ENCODE results near the gene CDH13.

CDH13 gene

GRCh38 chr16:82626791-82627261 is at the start of gene CDH13:
CDH13 (plus strand) TSS chr16:82626969.
- Histone ChIP-seq H3K79me2 (ENCODE audit: insufficient read depth, low read length) (no peaks in the 10 kb centered on the region), H3K9me3 (ENCODE audit: insufficient read depth, low read length, severe bottlenecking) (no peaks in the 10 kb centered on the region), H3K9ac (ENCODE audit: low read depth, low read length) (no peak within 1 kb of the TSS), H3K36me3 (ENCODE audit: insufficient read depth, low read length) (no peaks in the 10 kb centered on the region), H3K4me3 (ENCODE audit: low read depth in 1 of 2, low read length in 2 of 2) (no peak within 1 kb of the TSS), H3K27ac (ENCODE audit: low read length) (no peak within 1 kb of the TSS), H4K20me1 (ENCODE audit: insufficient read depth, low read length) (no peaks in the 10 kb centered on the region), H3K4me1 (ENCODE audit: insufficient read depth, low read length) (no peaks in the 10 kb centered on the region), H2AFZ (ENCODE audit: low read depth, low read length) (no peak within 1 kb of the TSS), H3K4me2 (ENCODE audit: insufficient read depth, low read length) (no peak within 1 kb of the TSS), H3K27me3 (ENCODE audit: insufficient read depth, low read length, poor library complexity) (peaks cover 12% of the 10 kb centered on the region)
- no peak for DNase-seq
- TF ChIP-seq EZH2 (IDR thresholded peaks at IDR 0.05; ENCODE audit: borderline replicate concordance, low read depth, low read length, severe bottlenecking) (no peak), CTCF (IDR thresholded peaks at IDR 0.05; ENCODE audit: borderline replicate concordance, extremely low read depth, low read length, poor library complexity, severe bottlenecking) (no peak)
- ATAC-seq (ENCODE audit: insufficient read depth, low read depth): no peak

GRCh38 chr16:82580298-82580890 is 46.4 kb upstream of the CDH13 start:
- Histone ChIP-seq H3K4me3 (ENCODE audit: low read depth in 1 of 2, low read length in 2 of 2) (no peak overlapping the region), H3K79me2 (ENCODE audit: insufficient read depth, low read length) (no peaks in the 10 kb centered on the region), H3K27ac (ENCODE audit: low read length) (no peak overlapping the region), H3K36me3 (ENCODE audit: insufficient read depth, low read length) (no peaks in the 10 kb centered on the region), H3K27me3 (ENCODE audit: insufficient read depth, low read length, poor library complexity) (peaks cover 9% of the 10 kb centered on the region), H3K9ac (ENCODE audit: low read depth, low read length) (no peak overlapping the region), H2AFZ (ENCODE audit: low read depth, low read length) (no peak overlapping the region), H4K20me1 (ENCODE audit: insufficient read depth, low read length) (no peaks in the 10 kb centered on the region), H3K9me3 (ENCODE audit: insufficient read depth, low read length, severe bottlenecking) (no peaks in the 10 kb centered on the region), H3K4me1 (ENCODE audit: insufficient read depth, low read length) (no peaks in the 10 kb centered on the region), H3K4me2 (ENCODE audit: insufficient read depth, low read length) (no peak overlapping the region)
- DNase-seq (no peak), ATAC-seq (ENCODE audit: insufficient read depth, low read depth) (no peak)
- TF ChIP-seq CTCF (IDR thresholded peaks at IDR 0.05; ENCODE audit: borderline replicate concordance, extremely low read depth, low read length, poor library complexity, severe bottlenecking) (peak; percentile 48), EZH2 (IDR thresholded peaks at IDR 0.05; ENCODE audit: borderline replicate concordance, low read depth, low read length, severe bottlenecking) (no peak)

GRCh38 chr16:82582975-82583374 is 43.8 kb upstream of the CDH13 start:
- Histone ChIP-seq H3K4me1 (ENCODE audit: insufficient read depth, low read length) (no peaks in the 10 kb centered on the region), H3K27me3 (ENCODE audit: insufficient read depth, low read length, poor library complexity) (peaks cover 9% of the 10 kb centered on the region), H2AFZ (ENCODE audit: low read depth, low read length) (no peak overlapping the region), H3K79me2 (ENCODE audit: insufficient read depth, low read length) (no peaks in the 10 kb centered on the region), H3K27ac (ENCODE audit: low read length) (no peak overlapping the region), H4K20me1 (ENCODE audit: insufficient read depth, low read length) (no peaks in the 10 kb centered on the region), H3K9ac (ENCODE audit: low read depth, low read length) (no peak overlapping the region), H3K4me3 (ENCODE audit: low read depth in 1 of 2, low read length in 2 of 2) (no peak overlapping the region), H3K4me2 (ENCODE audit: insufficient read depth, low read length) (no peak overlapping the region), H3K9me3 (ENCODE audit: insufficient read depth, low read length, severe bottlenecking) (no peaks in the 10 kb centered on the region), H3K36me3 (ENCODE audit: insufficient read depth, low read length) (no peaks in the 10 kb centered on the region)
- ATAC-seq (ENCODE audit: insufficient read depth, low read depth) (no peak), DNase-seq (no peak)
- TF ChIP-seq EZH2 (IDR thresholded peaks at IDR 0.05; ENCODE audit: borderline replicate concordance, low read depth, low read length, severe bottlenecking) (no peak), CTCF (IDR thresholded peaks at IDR 0.05; ENCODE audit: borderline replicate concordance, extremely low read depth, low read length, poor library complexity, severe bottlenecking) (no peak)
